Tibial nerve (tissue), 4 donors: Measurements from ENCODE around the gene INTS12. TPM values are rescaled to one million over a fixed set of nuclear protein-coding genes. Genes with fewer than 3 reads are reported as not detected.

Experiments
- DNase-seq, 2 donors: peaks; one replicate each; pipeline ENCODE4 v3.0.0-alpha.2; 2019; ENCODE audit warnings: low spot score in 2 of 2
- H3K27ac ChIP-seq, 4 donors: fragments of 200-600 bp; sonication (generic) in 3 of 4; one replicate each; pipeline ENCODE4 v1.5.1; 2017 to 2019; ENCODE audit warnings: mild to moderate bottlenecking in 1 of 4
- H3K27me3 ChIP-seq, 2 donors: fragments of 200-600 bp; sonication (generic) in 1 of 2; one replicate each; pipeline versions ENCODE4 v1.5.1 to v1.6.0; 2017 to 2019
- H3K36me3 ChIP-seq, 3 donors: fragments of 200-600 bp; sonication (generic); one replicate each; pipeline ENCODE4 v1.5.1; 2018 to 2019
- H3K4me1 ChIP-seq, 4 donors: fragments of 200-600 bp; sonication (generic) in 3 of 4; one replicate each; pipeline ENCODE4 v1.5.1; 2017 to 2019
- H3K4me3 ChIP-seq, 4 donors: fragments of 200-600 bp; sonication (generic) in 3 of 4; one replicate each; pipeline ENCODE4 v1.5.1; 2017 to 2019; ENCODE audit warnings: mild to moderate bottlenecking in 1 of 4, moderate library complexity in 1 of 4
- H3K9me3 ChIP-seq, 4 donors: fragments of 200-600 bp; sonication (generic) in 3 of 4; one replicate each; pipeline ENCODE4 v1.5.1; 2017 to 2019
- CTCF ChIP-seq, 5 experiments: fragments of 200-600 bp in 3 of 5; fragments of 450-650 bp in 2 of 5; sonication (generic) in 3 of 5; IDR thresholded peaks; one replicate each; pipeline ENCODE4 v1.5.1; 2016 to 2019; ENCODE audit warnings: antibody characterized with exemption in 5 of 5, mild to moderate bottlenecking in 3 of 5, moderate library complexity in 2 of 5
- EP300 ChIP-seq, 2 donors: sonication (generic); formaldehyde crosslinking; IDR thresholded peaks; one replicate each; pipeline ENCODE4 v1.6.1; 2017; ENCODE audit warnings: antibody characterized with exemption in 2 of 2, mild to moderate bottlenecking in 1 of 2
- POLR2A ChIP-seq, 2 donors: fragments of 450-650 bp; IDR thresholded peaks; one replicate each; pipeline ENCODE4 v1.6.1; 2017; ENCODE audit warnings: antibody characterized with exemption in 2 of 2, mild to moderate bottlenecking in 2 of 2, moderate library complexity in 2 of 2
- WGBS, 2 donors: methylation state at CpG; one replicate each; pipeline ENCODE4 v1.1.5; 2018; 5-methylcytosine and 5-hydroxymethylcytosine counted together
- total RNA-seq, 4 donors: library from RNA; depleted of rRNA; stranded (reverse); fragments of >200 nt; gene quantifications; one replicate each; pipeline ENCODE4 v1.1.0, GENCODE V29; 2016

The INTS12 gene
- total RNA-seq, 4 donors from 2014 or later = 15.7 to 29.5 (median 24.9) TPM

- DNase-seq = no peak
- Histone ChIP-seq H3K4me1 (peaks cover 0 to 11% (median 0%) of the 10 kb centered on the region in 4 donors), H3K4me3 (no peak overlapping the region), H3K27me3 (no peaks in the 10 kb centered on the region), H3K36me3 (peaks cover 0 to 16% (median 0%) of the 10 kb centered on the region in 3 donors), H3K27ac (no peak overlapping the region), H3K9me3 (no peaks in the 10 kb centered on the region)
- WGBS, 2 donors = 48% methylated on average over 4 of the region's 4 CpGs
- TF ChIP-seq POLR2A (IDR thresholded peaks at IDR 0.05) (no peak), EP300 (IDR thresholded peaks at IDR 0.05) (no peak), CTCF (IDR thresholded peaks at IDR 0.05) (peak; percentile 34 to 49 (median 44))
Measured at GRCh38 chr4:105715692-105716278, 7.3 kb upstream of the INTS12 start.

- Histone ChIP-seq H3K9me3 (no peaks in the 10 kb centered on the region), H3K4me3 (no peak overlapping the region), H3K36me3 (peaks cover 0 to 8% (median 0%) of the 10 kb centered on the region in 3 donors), H3K27me3 (no peaks in the 10 kb centered on the region), H3K4me1 (peaks cover 0 to 12% (median 0%) of the 10 kb centered on the region in 4 donors), H3K27ac (no peak overlapping the region)
- DNase-seq = no peak
- WGBS, 2 donors = 75 to 78% methylated on average over 1 of the region's 1 CpG
- no peak for TF ChIP-seq POLR2A (IDR thresholded peaks at IDR 0.05)
- TF ChIP-seq CTCF (IDR thresholded peaks at IDR 0.05) = no peak
- no peak for TF ChIP-seq EP300 (IDR thresholded peaks at IDR 0.05)
Measured at GRCh38 chr4:105714932-105715331, 6.4 kb upstream of the INTS12 start.

- Histone ChIP-seq H3K27ac (no peak overlapping the region), H3K4me3 (peak overlapping the region in 1 of 4 donors; percentile 10), H3K9me3 (no peaks in the 10 kb centered on the region), H3K36me3 (peaks cover 0 to 5% (median 0%) of the 10 kb centered on the region in 3 donors), H3K4me1 (peaks cover 0 to 20% (median 0%) of the 10 kb centered on the region in 4 donors), H3K27me3 (no peaks in the 10 kb centered on the region)
- TF ChIP-seq EP300 (IDR thresholded peaks at IDR 0.05) = no peak
- TF ChIP-seq CTCF (IDR thresholded peaks at IDR 0.05) = no peak
- no peak for TF ChIP-seq POLR2A (IDR thresholded peaks at IDR 0.05)
- no peak for DNase-seq
- WGBS, 2 donors = 66 to 67% methylated on average over 5 of the region's 5 CpGs
Measured at GRCh38 chr4:105714071-105714521, 5.6 kb upstream of the INTS12 start.

GRCh38 chr4:105712766-105713165 is 4.3 kb upstream of the INTS12 start:
- Histone ChIP-seq H3K27ac (no peak overlapping the region), H3K9me3 (no peaks in the 10 kb centered on the region), H3K4me1 (peaks cover 0 to 21% (median under 1%) of the 10 kb centered on the region in 4 donors), H3K36me3 (no peaks in the 10 kb centered on the region), H3K27me3 (no peaks in the 10 kb centered on the region), H3K4me3 (no peak overlapping the region)
- no peak for DNase-seq
- TF ChIP-seq POLR2A (IDR thresholded peaks at IDR 0.05) (no peak), EP300 (IDR thresholded peaks at IDR 0.05) (no peak), CTCF (IDR thresholded peaks at IDR 0.05) (no peak)
- 71 to 83% methylated on average over 2 of the region's 2 CpGs for WGBS, 2 donors

GRCh38 chr4:105710678-105711077 is 2.2 kb upstream of the INTS12 start:
- 70 to 71% methylated on average over 6 of the region's 6 CpGs for WGBS, 2 donors

More at GRCh38 chr4:105710678-105711077, 2.2 kb upstream of the INTS12 start:
- Histone ChIP-seq H3K27me3 (no peaks in the 10 kb centered on the region), H3K27ac (no peak overlapping the region), H3K9me3 (no peaks in the 10 kb centered on the region), H3K4me3 (no peak overlapping the region), H3K4me1 (peaks cover 0 to 34% (median 12%) of the 10 kb centered on the region in 4 donors), H3K36me3 (no peaks in the 10 kb centered on the region)
- no peak for DNase-seq
- TF ChIP-seq EP300 (IDR thresholded peaks at IDR 0.05) = no peak
- TF ChIP-seq CTCF (IDR thresholded peaks at IDR 0.05) = no peak
- no peak for TF ChIP-seq POLR2A (IDR thresholded peaks at IDR 0.05)
